Esophagus muscularis mucosa (tissue), 4 donors: ENCODE results near the gene FXYD4. TPM values are rescaled to one million over a fixed set of nuclear protein-coding genes. Genes with fewer than 3 reads are reported as not detected.

Experiments used
- small RNA-seq, 3 donors: library from RNA; depleted of rRNA; stranded (forward); fragments of <200 nt; gene quantifications; one replicate each; pipeline ENCODE3, GENCODE V24; 2016
- total RNA-seq, 4 donors: library from RNA; depleted of rRNA; stranded (reverse); fragments of >200 nt; gene quantifications; one replicate each; pipeline versions ENCODE4 v1.1.0 to v1.2.1, GENCODE V29; 2016

Gene FXYD4
- total RNA-seq, 4 donors from 2014 or later, result not detected

Small RNA genes within 50 kb of the gene (small RNA-seq; reads per million reads assigned to genes)
- gene RNU6ATAC11P, result 0 reads per million in 3 donors
- gene SNORD3J, result 0 to 0.17 (median 0) reads per million in 3 donors

Other genes starting within 250 kb of the FXYD4 start
- 10 to 100 TPM; 25.6 to 39.5 (median 33.9) TPM for gene CSGALNACT2, start 233.2 kb upstream of the FXYD4 start, total RNA-seq
- gene RASGEF1A, start 104.6 kb upstream of the FXYD4 start, total RNA-seq, result 1 to 10 TPM in 2 of 4 donors, under 1 TPM in 2; 0.42 to 7.1 (median 1.0) TPM
- 100 to 1,000 TPM; 113 to 243 (median 176) TPM for gene HNRNPF, start 37.5 kb downstream of the FXYD4 start, total RNA-seq
- 10 to 100 TPM in 1 of 4 donors, 1 to 10 TPM in 3; 9.1 to 10.1 (median 10.0) TPM for gene ZNF487, start 65.5 kb downstream of the FXYD4 start, total RNA-seq
- gene ZNF239, start 203.0 kb downstream of the FXYD4 start, total RNA-seq, result 1 to 10 TPM; 2.9 to 5.6 (median 5.2) TPM
- gene ZNF485, start 234.8 kb downstream of the FXYD4 start, total RNA-seq, result 1 to 10 TPM; 1.9 to 2.8 (median 2.2) TPM